Measurements from ENCODE around the gene XPO4. TPM values are rescaled to one million over a fixed set of nuclear protein-coding genes. Genes with fewer than 3 reads are reported as not detected.

Gene XPO4
- total RNA-seq, 4 donors from 2014 or later, result 17.1 to 24.9 (median 18.6) TPM

GRCh38 chr13:20848944-20849343 lies 53.6 kb downstream of the XPO4 start:
- Histone ChIP-seq H3K4me3 (no peak overlapping the region), H3K27me3 (no peaks in the 10 kb centered on the region), H3K36me3 (peaks cover 0 to 4% of the 10 kb centered on the region in 2 donors), H3K9me3 (no peaks in the 10 kb centered on the region), H3K27ac (peak overlapping the region in 3 of 4 donors; percentile 29 to 55 (median 45)), H3K4me1 (peaks cover 0 to 51% (median 5%) of the 10 kb centered on the region in 3 donors)
- ATAC-seq, result no peak
- WGBS, 2 donors (ENCODE audit: low coverage in 1 of 2), result 21 to 33% methylated on average over 1 of the region's 1 CpG
- TF ChIP-seq CTCF (IDR thresholded peaks at IDR 0.05) (no peak), POLR2A (IDR thresholded peaks at IDR 0.05) (no peak), POLR2AphosphoS5 (IDR thresholded peaks at IDR 0.05) (no peak), EP300 (IDR thresholded peaks at IDR 0.05) (no peak)

GRCh38 chr13:20848203-20848602 lies 54.3 kb downstream of the XPO4 start:
- TF ChIP-seq POLR2A (IDR thresholded peaks at IDR 0.05) (no peak), POLR2AphosphoS5 (IDR thresholded peaks at IDR 0.05) (no peak), EP300 (IDR thresholded peaks at IDR 0.05) (no peak), CTCF (IDR thresholded peaks at IDR 0.05) (no peak)
- Histone ChIP-seq H3K27me3 (no peaks in the 10 kb centered on the region), H3K4me3 (no peak overlapping the region), H3K36me3 (no peaks in the 10 kb centered on the region), H3K27ac (peak overlapping the region in 1 of 4 donors; percentile 8), H3K9me3 (no peaks in the 10 kb centered on the region), H3K4me1 (peaks cover 0 to 58% (median 5%) of the 10 kb centered on the region in 3 donors)
- no peak for ATAC-seq

GRCh38 chr13:20847296-20847695 lies 55.2 kb downstream of the XPO4 start:
- peak overlapping the region; percentile 8 to 56 (median 21) for H3K27ac ChIP-seq

GRCh38 chr13:20843166-20843565 lies 59.4 kb downstream of the XPO4 start:
- H3K4me3 ChIP-seq, result no peak overlapping the region
- 29% methylated on average over 6 of the region's 6 CpGs for WGBS, 2 donors (ENCODE audit: low coverage in 1 of 2)
- TF ChIP-seq POLR2A (IDR thresholded peaks at IDR 0.05) (no peak), CTCF (IDR thresholded peaks at IDR 0.05) (no peak), POLR2AphosphoS5 (IDR thresholded peaks at IDR 0.05) (no peak), EP300 (IDR thresholded peaks at IDR 0.05) (no peak)
- H3K9me3 ChIP-seq, result no peaks in the 10 kb centered on the region
- ATAC-seq, result no peak
- H3K27me3 ChIP-seq, result no peaks in the 10 kb centered on the region
- peaks cover 0 to 44% (median 2%) of the 10 kb centered on the region in 3 donors for H3K4me1 ChIP-seq
- H3K27ac ChIP-seq, result peak overlapping the region in 2 of 4 donors; percentile 22 to 40
- H3K36me3 ChIP-seq, result peaks cover 0 to 14% of the 10 kb centered on the region in 2 donors

More at GRCh38 chr13:20847296-20847695, 55.2 kb downstream of the XPO4 start:
- ATAC-seq, result no peak
- no peak for TF ChIP-seq POLR2AphosphoS5 (IDR thresholded peaks at IDR 0.05)
- no peak for TF ChIP-seq CTCF (IDR thresholded peaks at IDR 0.05)
- no peak for TF ChIP-seq POLR2A (IDR thresholded peaks at IDR 0.05)
- no peak for TF ChIP-seq EP300 (IDR thresholded peaks at IDR 0.05)
- H3K4me1 ChIP-seq, result peaks cover 0 to 65% (median 5%) of the 10 kb centered on the region in 3 donors
- no peaks in the 10 kb centered on the region for H3K9me3 ChIP-seq
- H3K4me3 ChIP-seq, result no peak overlapping the region
- peaks cover 0 to under 1% of the 10 kb centered on the region in 2 donors for H3K36me3 ChIP-seq
- 27 to 42% methylated on average over 1 of the region's 1 CpG for WGBS, 2 donors (ENCODE audit: low coverage in 1 of 2)
- no peaks in the 10 kb centered on the region for H3K27me3 ChIP-seq

- Histone ChIP-seq H3K9me3 (no peaks in the 10 kb centered on the region), H3K4me3 (no peak overlapping the region), H3K27ac (peak overlapping the region in 1 of 4 donors; percentile 10), H3K27me3 (no peaks in the 10 kb centered on the region), H3K4me1 (peaks cover 0 to 28% (median 0%) of the 10 kb centered on the region in 3 donors), H3K36me3 (peaks cover 0 to 40% of the 10 kb centered on the region in 2 donors)
- TF ChIP-seq CTCF (IDR thresholded peaks at IDR 0.05) (no peak), POLR2AphosphoS5 (IDR thresholded peaks at IDR 0.05) (no peak), POLR2A (IDR thresholded peaks at IDR 0.05) (no peak), EP300 (IDR thresholded peaks at IDR 0.05) (no peak)
- ATAC-seq, result no peak
Observed at GRCh38 chr13:20840568-20840967, 62.0 kb downstream of the XPO4 start.

All from gastroesophageal sphincter (tissue), 4 donors.